ENCODE data around the gene CRY2. TPM values are rescaled to one million over a fixed set of nuclear protein-coding genes. Genes with fewer than 3 reads are reported as not detected.

The CRY2 gene
- total and polyA plus RNA-seq, 2 of the 13 experiments (the other 11 are each of a cell fraction or from before 2014, with no cell fraction given) = 10.1 to 12.2 TPM

DNA sequence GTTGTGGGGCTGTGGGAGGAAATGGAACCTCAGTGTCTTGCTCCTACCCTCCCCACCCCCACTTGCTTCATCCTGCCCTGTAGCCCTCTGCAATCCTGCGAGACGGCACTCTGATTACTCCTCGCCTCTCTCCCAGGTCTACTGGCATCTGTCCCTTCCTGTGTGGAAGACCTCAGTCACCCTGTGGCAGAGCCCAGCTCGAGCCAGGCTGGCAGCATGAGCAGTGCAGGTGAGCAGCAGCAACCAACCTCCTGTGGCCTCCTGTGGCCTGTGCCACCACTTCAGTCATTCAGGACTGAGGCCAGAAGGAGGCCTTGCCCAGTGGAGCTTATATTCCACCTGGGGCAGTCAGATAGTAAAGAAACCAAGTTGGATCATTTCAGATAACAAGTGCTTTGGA lies 23.4 kb downstream of the CRY2 start (continued):
- TF ChIP-seq ZBTB49 (CRISPR knock-in tag; IDR thresholded peaks at IDR 0.05; ENCODE audit: borderline replicate concordance) = no peak
- TF ChIP-seq ZMYM3 (CRISPR knock-in tag; IDR thresholded peaks at IDR 0.05) = no peak
- no peak for TF ChIP-seq TRAFD1 (CRISPR knock-in tag; IDR thresholded peaks at IDR 0.05; ENCODE audit: borderline replicate concordance)
- no peak for TF ChIP-seq ZNF737 (CRISPR knock-in tag; IDR thresholded peaks at IDR 0.05; ENCODE audit: borderline replicate concordance)
- TF ChIP-seq GFI1 (CRISPR knock-in tag; IDR thresholded peaks at IDR 0.05; ENCODE audit: borderline replicate concordance) = no peak
- TF ChIP-seq BHLHE40 (IDR thresholded peaks at IDR 0.05; ENCODE audit: low read length) = no peak
- no peak for TF ChIP-seq HNRNPH1 (optimal IDR thresholded peaks at IDR 0.05; ENCODE audit: low read depth, low read length)
- TF ChIP-seq DNMT1 (CRISPR knock-in tag; IDR thresholded peaks at IDR 0.05) = no peak
- TF ChIP-seq CEBPB (IDR thresholded peaks at IDR 0.05; ENCODE audit: borderline replicate concordance, low read depth, low read length) = no peak
- TF ChIP-seq ZNF383 (CRISPR knock-in tag; IDR thresholded peaks at IDR 0.05; ENCODE audit: borderline replicate concordance) = no peak

- POLR2A ChIA-PET = no interaction called here
- peaks cover 27 to 74% of the 10 kb centered on the region in 2 experiments for H3K36me3 ChIP-seq (replicated peaks in 1 of 2; ENCODE audit: control insufficient read depth in 1 of 2, insufficient read depth in 2 of 2, low read length in 2 of 2)
- H3K4me2 ChIP-seq (ENCODE audit: low read depth, low read length) = no peak overlapping the region
- no peak overlapping the region for H3K27ac ChIP-seq (ENCODE audit: extremely low read length, insufficient read depth, low read length)
- in situ Hi-C loops (cut with HindIII; ENCODE audit: extremely low pct_ligation_motif_present, low pct_unique_long_range_greater_than_20kb) (no loop called here), intact Hi-C loops (cut with micrococcal nuclease; ENCODE audit: unreplicated experiment) (loop anchor here (1.0 kb wide), 1 partner anchor 135 kb away; no protein-coding TSS in a partner anchor)
- H3K9ac ChIP-seq (ENCODE audit: insufficient read depth, low read depth, low read length) = no peak overlapping the region
- FAIRE-seq = no peak
- no peaks in the 10 kb centered on the region for H3K9me3 ChIP-seq (ENCODE audit: low read length)
- no TSS peak for BruUV-seq (replicated peaks)
- no peaks in the 10 kb centered on the region for H3K4me1 ChIP-seq (ENCODE audit: insufficient read depth, low read length)
- DNase-seq (ENCODE audit: low spot score) = no peak
- no peak for ATAC-seq
- WGBS (ENCODE audit: low lambda C conversion rate) = 100% methylated on average over 1 of the region's 2 CpGs
- no peaks in the 10 kb centered on the region for H3K27me3 ChIP-seq (ENCODE audit: control insufficient read depth in 1 of 2, insufficient read depth in 2 of 2, low read length in 2 of 2)
- TF ChIP-seq ZNF512B (CRISPR knock-in tag; IDR thresholded peaks at IDR 0.05; ENCODE audit: borderline replicate concordance) (no peak), ZNF841 (CRISPR knock-in tag; IDR thresholded peaks at IDR 0.05; ENCODE audit: borderline replicate concordance) (no peak)
- TF ChIP-seq, protein P1, sequence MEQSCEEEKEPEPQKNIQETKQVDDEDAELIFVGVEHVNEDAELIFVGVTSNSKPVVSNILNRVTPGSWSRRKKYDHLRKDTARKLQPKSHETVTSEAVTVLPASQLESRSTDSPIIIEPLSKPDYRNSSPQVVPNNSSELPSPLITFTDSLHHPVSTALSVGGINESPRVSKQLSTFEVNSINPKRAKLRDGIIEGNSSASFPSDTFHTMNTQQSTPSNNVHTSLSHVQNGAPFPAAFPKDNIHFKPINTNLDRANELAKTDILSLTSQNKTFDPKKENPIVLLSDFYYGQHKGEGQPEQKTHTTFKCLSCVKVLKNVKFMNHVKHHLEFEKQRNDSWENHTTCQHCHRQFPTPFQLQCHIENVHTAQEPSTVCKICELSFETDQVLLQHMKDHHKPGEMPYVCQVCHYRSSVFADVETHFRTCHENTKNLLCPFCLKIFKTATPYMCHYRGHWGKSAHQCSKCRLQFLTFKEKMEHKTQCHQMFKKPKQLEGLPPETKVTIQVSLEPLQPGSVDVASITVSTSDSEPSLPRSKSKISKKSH (CRISPR knock-in tag; IDR thresholded peaks at IDR 0.05; ENCODE audit: borderline replicate concordance) = no peak
- no peaks in the 10 kb centered on the region for H3K79me2 ChIP-seq (ENCODE audit: insufficient read depth, low read length)
- H3K4me3 ChIP-seq (replicated peaks in 1 of 3; ENCODE audit: insufficient read depth in 1 of 3, low read depth in 2 of 3, low read length in 3 of 3) = no peak overlapping the region
- H2AFZ ChIP-seq (ENCODE audit: low read length) = no peak overlapping the region
- CTCF ChIA-PET (ENCODE audit: low intra/inter-chr PET ratio, low total read pairs) = no interaction called here
- H4K20me1 ChIP-seq (ENCODE audit: insufficient read depth, low read length) = no peaks in the 10 kb centered on the region
These were observed 24.4 kb downstream of the CRY2 start for GRCh38 chr11:45871638-45872037.

Data from HepG2 (cell line).